Osteocyte (in vitro differentiated cells): ENCODE data around the gene PLXNB3. TPM values are rescaled to one million over a fixed set of nuclear protein-coding genes. Genes with fewer than 3 reads are reported as not detected.

Source experiments
- DNase-seq: peaks from one replicate; pipeline ENCODE4 v3.0.0; 2021; ENCODE audit warnings: mixed read lengths; ENCODE audit not compliant: unreplicated experiment; ENCODE audit errors: extremely low spot score
- H3K27ac Mint-ChIP-seq: one replicate; pipeline ENCODE4 v1.8.0; 2021; ENCODE audit warnings: mild to moderate bottlenecking, mixed read lengths; ENCODE audit not compliant: unreplicated experiment
- H3K27me3 Mint-ChIP-seq: one replicate; pipeline ENCODE4 v1.8.0; 2021; ENCODE audit warnings: mixed read lengths; ENCODE audit not compliant: unreplicated experiment
- H3K36me3 Mint-ChIP-seq: one replicate; pipeline ENCODE4 v1.8.0; 2021; ENCODE audit warnings: mixed read lengths; ENCODE audit not compliant: unreplicated experiment
- H3K4me1 Mint-ChIP-seq: one replicate; pipeline ENCODE4 v1.8.0; 2021; ENCODE audit warnings: mixed read lengths; ENCODE audit not compliant: unreplicated experiment
- H3K4me3 Mint-ChIP-seq: one replicate; pipeline ENCODE4 v1.8.0; 2021; ENCODE audit warnings: mild to moderate bottlenecking, moderate library complexity, mixed read lengths; ENCODE audit not compliant: unreplicated experiment
- H3K9me3 Mint-ChIP-seq: one replicate; pipeline ENCODE4 v1.8.0; 2021; ENCODE audit warnings: mixed read lengths; ENCODE audit not compliant: unreplicated experiment
- total RNA-seq: library from RNA; stranded (reverse); gene quantifications from 2 replicates; pipeline ENCODE4 v1.2.1, GENCODE V29; 2021
- TF ChIP-seq, protein P1 (sequence below): fragments of 200-600 bp; sonication (generic); IDR thresholded peaks from 2 replicates; pipeline ENCODE4 v1.5.0; 2021; ENCODE audit warnings: antibody characterized with exemption, mild to moderate bottlenecking, moderate library complexity

Gene PLXNB3
- total RNA-seq, 1 donor from 2014 or later, result 8.7 TPM

DNA sequence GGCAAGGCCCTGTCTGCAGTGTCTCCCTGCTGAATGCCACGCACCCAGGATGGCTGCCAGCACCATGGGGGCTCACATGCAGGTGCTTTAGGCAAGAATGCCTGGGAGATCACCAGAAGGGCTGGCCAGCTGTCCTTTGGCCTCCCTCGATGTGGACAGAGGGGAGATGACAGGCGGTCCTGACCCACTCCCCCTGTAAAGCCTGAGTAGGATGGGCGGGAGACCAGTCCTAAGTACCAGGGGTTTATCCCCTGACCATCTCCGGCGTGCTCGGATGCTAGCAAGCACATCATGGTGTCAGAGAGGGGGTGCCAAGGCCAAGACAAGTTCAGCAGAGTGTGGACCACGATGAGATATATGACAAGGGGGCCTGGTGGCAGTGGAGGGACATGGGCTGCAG is 61.0 kb downstream of the PLXNB3 start:
- Mint-ChIP-seq H3K27me3 (no peaks in the 10 kb centered on the region), H3K4me1 (peaks cover 7% of the 10 kb centered on the region), H3K27ac (no peak overlapping the region), H3K36me3 (no peaks in the 10 kb centered on the region), H3K4me3 (no peak overlapping the region), H3K9me3 (peaks cover 11% of the 10 kb centered on the region)
- TF ChIP-seq, protein P1, sequence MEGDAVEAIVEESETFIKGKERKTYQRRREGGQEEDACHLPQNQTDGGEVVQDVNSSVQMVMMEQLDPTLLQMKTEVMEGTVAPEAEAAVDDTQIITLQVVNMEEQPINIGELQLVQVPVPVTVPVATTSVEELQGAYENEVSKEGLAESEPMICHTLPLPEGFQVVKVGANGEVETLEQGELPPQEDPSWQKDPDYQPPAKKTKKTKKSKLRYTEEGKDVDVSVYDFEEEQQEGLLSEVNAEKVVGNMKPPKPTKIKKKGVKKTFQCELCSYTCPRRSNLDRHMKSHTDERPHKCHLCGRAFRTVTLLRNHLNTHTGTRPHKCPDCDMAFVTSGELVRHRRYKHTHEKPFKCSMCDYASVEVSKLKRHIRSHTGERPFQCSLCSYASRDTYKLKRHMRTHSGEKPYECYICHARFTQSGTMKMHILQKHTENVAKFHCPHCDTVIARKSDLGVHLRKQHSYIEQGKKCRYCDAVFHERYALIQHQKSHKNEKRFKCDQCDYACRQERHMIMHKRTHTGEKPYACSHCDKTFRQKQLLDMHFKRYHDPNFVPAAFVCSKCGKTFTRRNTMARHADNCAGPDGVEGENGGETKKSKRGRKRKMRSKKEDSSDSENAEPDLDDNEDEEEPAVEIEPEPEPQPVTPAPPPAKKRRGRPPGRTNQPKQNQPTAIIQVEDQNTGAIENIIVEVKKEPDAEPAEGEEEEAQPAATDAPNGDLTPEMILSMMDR, result no peak
- no peak for DNase-seq

Other genes starting within 250 kb of the PLXNB3 start
- gene ATP2B3, start 246.6 kb upstream of the PLXNB3 start, total RNA-seq, result 0.21 and 0.39 TPM in 2 replicates
- gene CCNQ, start 165.1 kb upstream of the PLXNB3 start, total RNA-seq, result 16.0 and 18.8 TPM in 2 replicates
- gene DUSP9, start 117.0 kb upstream of the PLXNB3 start, total RNA-seq, result 0.91 and 1.3 TPM in 2 replicates
- gene PNCK, start 90.4 kb upstream of the PLXNB3 start, total RNA-seq, result 3.6 and 5.1 TPM in 2 replicates
- gene SLC6A8, start 76.3 kb upstream of the PLXNB3 start, total RNA-seq, result 74.1 and 77.0 TPM in 2 replicates
- 172 and 188 TPM in 2 replicates for gene BCAP31, start 39.9 kb upstream of the PLXNB3 start, total RNA-seq
- gene ABCD1, start 39.4 kb upstream of the PLXNB3 start, total RNA-seq, result 19.7 and 22.3 TPM in 2 replicates
- not detected in 2 replicates for gene SRPK3, start 16.8 kb downstream of the PLXNB3 start, total RNA-seq
- 63.5 and 64.8 TPM in 2 replicates for gene IDH3G, start 30.1 kb downstream of the PLXNB3 start, total RNA-seq
- 287 and 297 TPM in 2 replicates for gene SSR4, start 30.4 kb downstream of the PLXNB3 start, total RNA-seq
- gene PDZD4, start 66.3 kb downstream of the PLXNB3 start, total RNA-seq, result 23.9 and 26.6 TPM in 2 replicates
- 13.0 and 16.6 TPM in 2 replicates for gene L1CAM, start 121.9 kb downstream of the PLXNB3 start, total RNA-seq
- not detected in 2 replicates for gene AVPR2, start 140.4 kb downstream of the PLXNB3 start, total RNA-seq
- 4.9 and 5.3 TPM in 2 replicates for gene ARHGAP4, start 162.0 kb downstream of the PLXNB3 start, total RNA-seq
- 94.1 and 96.6 TPM in 2 replicates for gene NAA10, start 170.8 kb downstream of the PLXNB3 start, total RNA-seq
- 18.7 and 18.9 TPM in 2 replicates for gene RENBP, start 180.4 kb downstream of the PLXNB3 start, total RNA-seq
- 73.7 and 74.8 TPM in 2 replicates for gene HCFC1, start 207.6 kb downstream of the PLXNB3 start, total RNA-seq
- 19.2 and 19.3 TPM in 2 replicates for gene TMEM187, start 208.5 kb downstream of the PLXNB3 start, total RNA-seq